Fibroblast of lung (primary cell): ENCODE data around the gene DPP4.

ENCODE experiments used
- CTCF ChIP-seq, 2 donors: IDR thresholded peaks in 1 of 2; conservative IDR thresholded peaks in 1 of 2; 1 replicate in 1 of 2; 2 replicates in 1 of 2; pipeline ENCODE4 v1.5.1; 2011 to 2012; ENCODE audit warnings: low read length in 2 of 2, control low read depth in 1 of 2, inconsistent platforms in 1 of 2, low read depth in 1 of 2, mild to moderate bottlenecking in 1 of 2
- EZH2 ChIP-seq: IDR thresholded peaks from 2 replicates; pipeline ENCODE4 v1.5.1; 2012; ENCODE audit warnings: low read length, control low read depth, mild to moderate bottlenecking; ENCODE audit errors: missing control alignments

DNA sequence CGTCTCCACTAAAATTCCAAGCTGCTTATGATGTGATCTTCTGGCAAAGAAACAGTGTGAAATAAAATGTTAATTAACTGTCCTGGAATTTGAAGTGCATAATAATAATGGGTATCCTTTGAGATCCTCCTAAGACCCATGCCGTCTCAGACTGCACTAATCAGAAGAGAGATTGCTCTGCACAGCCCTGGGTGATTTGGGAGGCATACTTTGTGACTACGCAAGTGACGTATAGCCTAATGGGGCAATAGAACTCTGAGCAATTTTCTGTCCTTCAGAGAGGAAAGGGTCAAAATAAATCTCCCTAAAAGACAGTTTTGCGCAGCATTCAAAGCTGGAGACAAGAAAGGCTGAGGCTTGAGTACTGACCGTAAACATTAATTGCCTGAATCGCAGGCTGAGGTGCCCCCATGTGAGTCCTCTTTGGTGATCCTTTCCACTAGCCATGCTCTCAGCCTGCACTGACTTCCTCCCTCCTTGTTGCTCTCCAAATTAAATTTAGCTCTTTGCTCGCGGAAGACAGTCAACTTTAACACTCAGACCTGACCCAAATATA is 76.0 kb downstream of the DPP4 start:
- no peak for TF ChIP-seq CTCF (conservative IDR thresholded peaks at IDR 0.05 in 1 of 2, IDR thresholded peaks at IDR 0.05 in 1 of 2; ENCODE audit: low read depth in 1 of 2, low read length in 2 of 2)
- TF ChIP-seq EZH2: no peak
